Stomach (tissue), 9 donors: Measurements from ENCODE around the gene RTKN2. TPM values are rescaled to one million over a fixed set of nuclear protein-coding genes. Genes with fewer than 3 reads are reported as not detected.

ENCODE experiments used
- DNase-seq, 2 donors: peaks; one replicate each; pipeline versions ENCODE4 v3.0.0 to v3.0.0-alpha.2; 2013 to 2019
- H3K27ac ChIP-seq, 5 donors: fragments of 200-600 bp in 4 of 5; sonication (generic) in 4 of 5; one replicate each; pipeline ENCODE4 v1.5.1; 2013 to 2019; ENCODE audit warnings: mild to moderate bottlenecking in 1 of 5, moderate library complexity in 1 of 5
- H3K27me3 ChIP-seq, 3 donors: fragments of 200-600 bp; sonication (generic); one replicate each; pipeline ENCODE4 v1.5.1; 2017 to 2019; ENCODE audit warnings: mixed run types in 1 of 3
- H3K36me3 ChIP-seq, 4 donors: fragments of 200-600 bp; sonication (generic); 1 replicate in 3 of 4; 2 replicates in 1 of 4; pipeline ENCODE4 v1.5.1; 2016 to 2019
- H3K4me1 ChIP-seq, 4 donors: fragments of 200-600 bp; sonication (generic); one replicate each; pipeline ENCODE4 v1.5.1; 2016 to 2019
- H3K4me3 ChIP-seq, 4 donors: fragments of 200-600 bp; sonication (generic) in 3 of 4; one replicate each; pipeline ENCODE4 v1.5.1; 2016 to 2019; ENCODE audit warnings: mild to moderate bottlenecking in 1 of 4
- H3K9me3 ChIP-seq, 4 donors: fragments of 200-600 bp; sonication (generic); one replicate each; pipeline ENCODE4 v1.5.1; 2016 to 2019
- EP300 ChIP-seq: sonication (generic); formaldehyde crosslinking; IDR thresholded peaks from one replicate; pipeline ENCODE4 v1.6.1; 2017; ENCODE audit warnings: antibody characterized with exemption
- POLR2A ChIP-seq, 4 donors: fragments of 450-650 bp; IDR thresholded peaks; one replicate each; pipeline ENCODE4 v1.6.1; 2016; ENCODE audit warnings: antibody characterized with exemption in 4 of 4, control low read depth in 2 of 4, mild to moderate bottlenecking in 1 of 4, moderate library complexity in 1 of 4
- POLR2AphosphoS5 ChIP-seq, 3 donors: sonication (generic); formaldehyde crosslinking; IDR thresholded peaks; one replicate each; pipeline ENCODE4 v1.6.1; 2016; ENCODE audit warnings: antibody characterized with exemption in 3 of 3
- WGBS, 5 donors: extraction: QIAGEN DNeasy Blood & Tissue Kit in 3 of 5; methylation state at CpG; one replicate each; pipeline versions ENCODE4 v1.1.5 to v1.1.7; 2013 to 2018; 5-methylcytosine and 5-hydroxymethylcytosine counted together
- intact Hi-C: fragments of 100-400 bp; cut with DNase I; formaldehyde crosslinking; loops from one replicate; pipeline ENCODE4 v1.15.1; 2023; ENCODE audit warnings: low total_unique reads
- polyA plus RNA-seq, 3 donors: library from polyadenylated mRNA; stranded (reverse); fragments of 200-250 nt; gene quantifications; one replicate each; pipeline ENCODE4 v1.2.3, GENCODE V29; 2013
- total RNA-seq, 5 donors: library from RNA; depleted of rRNA; stranded (reverse); fragments of >200 nt; gene quantifications; one replicate each; pipeline versions ENCODE4 v1.1.0 to v1.2.3, GENCODE V29; 2014 to 2016
- TF ChIP-seq, protein P1 (sequence below), 7 experiments: fragments of 450-650 bp in 4 of 7; fragments of 200-600 bp in 3 of 7; sonication (generic) in 3 of 7; IDR thresholded peaks; one replicate each; pipeline ENCODE4 v1.5.1; 2016 to 2019; ENCODE audit warnings: antibody characterized with exemption in 7 of 7, control low read depth in 2 of 7, mild to moderate bottlenecking in 1 of 7
- donor health status: healthy with polysubstance abuse.
- donor health status: Bipolar disorder and iron deficiency.
- donor health status: healthy.

The RTKN2 gene
- total and polyA plus RNA-seq, 8 donors, result 0.15 to 8.4 (median 1.8) TPM; not detected in 2

DNA sequence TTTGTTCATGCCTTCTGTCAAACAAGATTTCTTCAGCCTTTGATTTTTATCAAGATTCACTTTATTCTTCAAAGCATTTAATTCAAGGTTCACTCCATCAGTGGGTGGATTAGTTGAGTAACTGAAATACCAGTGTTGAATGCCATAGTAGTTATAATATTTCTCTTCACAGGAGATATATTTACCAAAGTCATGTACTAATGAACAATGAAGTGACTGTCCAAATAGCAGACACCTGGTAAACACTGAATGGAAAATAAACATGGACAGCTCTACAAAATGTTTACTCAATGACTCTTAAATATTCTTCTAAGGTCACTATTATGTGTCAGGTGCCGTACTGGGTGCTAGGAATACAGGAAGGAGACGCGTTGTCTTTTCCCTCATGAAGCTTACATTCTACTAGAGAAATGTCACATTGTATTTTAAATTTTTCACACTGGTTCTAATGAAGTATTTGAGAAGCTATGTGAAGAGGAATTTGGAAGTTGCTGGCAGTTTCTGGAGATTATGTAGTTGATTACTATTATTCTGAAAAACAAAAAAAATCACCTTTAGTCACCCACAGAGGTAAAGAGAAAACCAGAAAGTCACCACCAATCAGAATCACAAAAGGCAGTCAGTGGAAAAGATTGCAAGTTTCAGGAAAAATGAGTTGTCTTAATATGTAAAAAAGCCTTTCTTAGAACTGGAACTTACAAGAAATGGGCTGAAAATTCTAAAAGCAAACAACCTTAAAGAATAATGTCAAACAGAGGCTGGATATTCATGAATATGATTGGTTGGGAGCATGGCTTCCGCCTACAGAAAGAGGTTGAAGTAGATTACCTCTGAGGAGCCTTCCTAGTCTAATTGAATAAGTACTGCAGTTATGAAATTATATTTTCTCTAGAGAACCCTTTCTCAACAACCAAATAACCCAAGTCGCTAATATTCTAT lies 84.5 kb downstream of the RTKN2 start:
- peaks cover 0 to 13% (median 0%) of the 10 kb centered on the region in 4 donors for H3K4me1 ChIP-seq
- peaks cover 0 to 5% (median 0%) of the 10 kb centered on the region in 4 donors for H3K9me3 ChIP-seq
- H3K27ac ChIP-seq, result peak overlapping the region in 1 of 5 donors; percentile 56
- WGBS, 5 donors, result 74 to 92% (median 81%) methylated on average over 5 of the region's 5 CpGs
- no peak for TF ChIP-seq EP300
- no peak for TF ChIP-seq POLR2A (IDR thresholded peaks at IDR 0.05)
- TF ChIP-seq POLR2AphosphoS5 (IDR thresholded peaks at IDR 0.05), result no peak
- TF ChIP-seq, protein P1, sequence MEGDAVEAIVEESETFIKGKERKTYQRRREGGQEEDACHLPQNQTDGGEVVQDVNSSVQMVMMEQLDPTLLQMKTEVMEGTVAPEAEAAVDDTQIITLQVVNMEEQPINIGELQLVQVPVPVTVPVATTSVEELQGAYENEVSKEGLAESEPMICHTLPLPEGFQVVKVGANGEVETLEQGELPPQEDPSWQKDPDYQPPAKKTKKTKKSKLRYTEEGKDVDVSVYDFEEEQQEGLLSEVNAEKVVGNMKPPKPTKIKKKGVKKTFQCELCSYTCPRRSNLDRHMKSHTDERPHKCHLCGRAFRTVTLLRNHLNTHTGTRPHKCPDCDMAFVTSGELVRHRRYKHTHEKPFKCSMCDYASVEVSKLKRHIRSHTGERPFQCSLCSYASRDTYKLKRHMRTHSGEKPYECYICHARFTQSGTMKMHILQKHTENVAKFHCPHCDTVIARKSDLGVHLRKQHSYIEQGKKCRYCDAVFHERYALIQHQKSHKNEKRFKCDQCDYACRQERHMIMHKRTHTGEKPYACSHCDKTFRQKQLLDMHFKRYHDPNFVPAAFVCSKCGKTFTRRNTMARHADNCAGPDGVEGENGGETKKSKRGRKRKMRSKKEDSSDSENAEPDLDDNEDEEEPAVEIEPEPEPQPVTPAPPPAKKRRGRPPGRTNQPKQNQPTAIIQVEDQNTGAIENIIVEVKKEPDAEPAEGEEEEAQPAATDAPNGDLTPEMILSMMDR (IDR thresholded peaks at IDR 0.05), result no peak
- H3K36me3 ChIP-seq, result no peaks in the 10 kb centered on the region
- no peaks in the 10 kb centered on the region for H3K27me3 ChIP-seq
- intact Hi-C loops, result no loop called here
- H3K4me3 ChIP-seq, result no peak overlapping the region
- DNase-seq, result no peak

DNA sequence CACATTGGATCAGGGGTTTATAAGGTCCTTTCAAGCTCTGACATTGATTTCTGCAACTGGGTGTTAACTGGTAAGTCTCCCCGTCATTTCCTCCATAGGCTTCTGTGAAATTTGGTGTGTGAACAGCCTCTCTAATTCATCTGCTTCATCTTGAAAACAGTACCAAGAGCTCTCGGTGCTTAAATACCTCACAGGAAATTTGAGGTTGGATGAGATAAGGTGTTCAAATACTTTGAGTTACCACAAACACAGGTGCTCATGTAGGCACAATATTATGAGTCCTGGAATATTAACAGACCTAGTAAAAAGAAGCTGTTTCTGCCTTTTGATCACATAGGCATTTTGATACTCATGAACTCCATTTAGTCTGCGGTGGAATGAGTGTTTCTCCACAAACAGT lies 85.2 kb downstream of the RTKN2 start:
- 25 to 56% (median 40%) methylated on average over 3 of the region's 3 CpGs for WGBS, 5 donors
- Histone ChIP-seq H3K36me3 (no peaks in the 10 kb centered on the region), H3K9me3 (peaks cover 0 to 5% (median 0%) of the 10 kb centered on the region in 4 donors), H3K4me1 (peaks cover 0 to 13% (median 0%) of the 10 kb centered on the region in 4 donors), H3K27ac (peak overlapping the region in 1 of 5 donors; percentile 56), H3K4me3 (no peak overlapping the region), H3K27me3 (no peaks in the 10 kb centered on the region)
- intact Hi-C loops, result no loop called here
- peak in 1 of 2 donors; percentile 68 for DNase-seq
- TF ChIP-seq, protein P1 (IDR thresholded peaks at IDR 0.05), result no peak
- TF ChIP-seq POLR2AphosphoS5 (IDR thresholded peaks at IDR 0.05) (no peak), POLR2A (IDR thresholded peaks at IDR 0.05) (no peak), EP300 (no peak)

DNA sequence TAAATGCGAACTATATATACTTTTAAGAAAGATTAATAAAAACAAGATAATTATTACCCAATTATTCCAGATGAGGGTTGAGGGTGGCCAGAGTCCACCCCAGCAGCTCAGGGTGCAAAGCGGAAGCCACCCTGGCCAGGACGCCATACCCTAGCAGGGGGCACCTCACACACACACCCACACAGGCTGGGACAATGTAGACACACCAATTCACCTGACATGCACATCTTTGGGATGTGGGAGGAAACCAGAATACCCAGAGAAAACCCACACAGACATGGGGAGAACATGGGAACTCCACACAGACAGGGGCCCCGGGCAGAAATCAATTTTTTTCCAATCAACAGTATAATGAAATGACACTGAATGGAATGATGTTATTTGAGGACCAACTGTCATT lies 86.0 kb downstream of the RTKN2 start:
- intact Hi-C loops, result no loop called here
- WGBS, 5 donors, result 89 to 96% (median 95%) methylated on average over 4 of the region's 4 CpGs
- DNase-seq, result no peak

DNA sequence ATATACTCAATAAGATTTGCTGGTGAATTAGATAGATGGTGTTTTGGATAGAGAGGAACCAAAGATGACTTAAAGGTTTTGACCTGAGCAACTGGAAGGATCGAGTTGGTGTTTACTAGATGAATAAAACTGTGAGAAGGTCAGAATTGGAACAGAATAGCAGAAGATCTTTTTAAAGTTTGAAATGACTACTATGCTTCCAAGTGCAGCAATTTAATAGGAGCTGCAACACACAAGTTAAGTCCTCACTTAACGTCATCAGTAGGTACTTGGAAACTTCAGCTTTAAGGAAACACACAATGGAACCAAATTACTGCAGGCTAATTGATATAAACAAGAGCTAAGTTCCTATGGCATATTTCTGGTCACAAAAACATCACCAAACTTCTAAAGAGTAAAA lies 86.5 kb downstream of the RTKN2 start:
- H3K4me3 ChIP-seq, result no peak overlapping the region
- H3K9me3 ChIP-seq, result peaks cover 0 to 5% (median 0%) of the 10 kb centered on the region in 4 donors
- intact Hi-C loops, result no loop called here
- no peaks in the 10 kb centered on the region for H3K27me3 ChIP-seq
- 65 to 78% (median 76%) methylated on average over 2 of the region's 2 CpGs for WGBS, 5 donors
- no peak for DNase-seq
- H3K36me3 ChIP-seq, result no peaks in the 10 kb centered on the region
- TF ChIP-seq POLR2A (IDR thresholded peaks at IDR 0.05) (no peak), POLR2AphosphoS5 (IDR thresholded peaks at IDR 0.05) (no peak), EP300 (no peak)
- TF ChIP-seq, protein P1 (IDR thresholded peaks at IDR 0.05), result no peak
- H3K27ac ChIP-seq, result no peak overlapping the region
- peaks cover 0 to 13% (median 0%) of the 10 kb centered on the region in 4 donors for H3K4me1 ChIP-seq

More for the DNA sequence above, 86.0 kb downstream of the RTKN2 start:
- no peaks in the 10 kb centered on the region for H3K27me3 ChIP-seq
- no peak overlapping the region for H3K27ac ChIP-seq
- H3K36me3 ChIP-seq, result no peaks in the 10 kb centered on the region
- H3K9me3 ChIP-seq, result peaks cover 0 to 5% (median 0%) of the 10 kb centered on the region in 4 donors
- peaks cover 0 to 13% (median 0%) of the 10 kb centered on the region in 4 donors for H3K4me1 ChIP-seq
- no peak for TF ChIP-seq EP300
- TF ChIP-seq, protein P1 (IDR thresholded peaks at IDR 0.05), result no peak
- no peak overlapping the region for H3K4me3 ChIP-seq
